HG03095 (cell line): ENCODE measurements around the gene MRPL36.

ENCODE experiments used
- ATAC-seq: cut with Tn5 transposase; IDR thresholded peaks from one replicate; pipeline ENCODE4 v1.9.1; 2021; ENCODE audit warnings: moderate library complexity; ENCODE audit not compliant: unreplicated experiment

MRPL36 gene

GRCh38 chr5:1782385-1783215 lies 17.0 kb downstream of the MRPL36 start:
- peak; percentile 5 for ATAC-seq

DNA sequence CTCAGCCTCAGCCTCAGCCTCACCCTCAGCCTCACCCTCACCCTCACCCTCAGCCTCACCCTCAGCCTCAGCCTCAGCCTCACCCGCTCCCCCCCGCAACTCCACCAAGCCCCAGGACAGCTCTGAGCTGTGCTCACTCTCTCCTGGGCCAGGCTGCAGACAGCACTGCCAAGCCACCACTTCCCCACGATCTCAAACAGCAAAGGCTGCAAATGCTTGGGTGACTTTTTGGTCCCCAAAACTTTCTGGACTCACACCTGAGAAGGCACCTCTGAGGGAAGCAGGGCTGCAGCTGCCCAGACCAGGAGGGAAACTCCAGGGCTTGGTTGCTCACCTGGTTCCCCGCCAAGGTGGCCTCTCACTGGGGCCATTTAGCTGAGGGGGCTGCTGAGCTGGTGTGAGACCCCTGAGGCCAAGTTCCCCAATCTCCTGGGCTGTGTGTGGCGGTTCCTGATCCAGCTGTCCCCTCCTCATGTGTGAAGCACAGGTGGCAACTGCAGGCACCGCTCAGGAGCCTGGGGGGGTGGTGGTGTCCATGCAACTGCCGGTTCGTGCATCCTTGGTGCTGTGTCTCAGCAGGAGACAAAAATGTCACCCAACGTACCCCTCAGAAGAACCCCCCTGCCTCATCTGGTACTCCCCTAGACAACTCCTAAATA lies 17.8 kb downstream of the MRPL36 start:
- no peak for ATAC-seq

DNA sequence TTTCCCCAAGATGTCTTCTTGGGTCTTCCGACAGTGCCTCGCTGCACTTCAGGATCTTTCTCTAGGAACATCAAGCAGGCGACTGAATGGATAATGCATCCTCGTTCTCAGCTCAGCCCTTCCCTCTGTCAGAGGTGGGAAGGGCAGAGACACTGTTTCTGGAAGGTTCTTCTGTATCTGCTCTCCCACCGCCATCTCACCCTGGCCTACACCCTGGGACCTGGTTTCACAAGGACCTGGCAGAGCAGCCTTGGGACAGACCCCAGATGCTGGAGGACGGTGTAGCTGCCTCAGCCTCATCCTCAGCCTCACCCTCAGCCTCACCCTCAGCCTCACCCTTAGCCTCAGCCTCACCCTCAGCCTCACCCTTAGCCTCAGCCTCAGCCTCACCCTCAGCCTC lies 18.5 kb downstream of the MRPL36 start:
- no peak for ATAC-seq

- no peak for ATAC-seq
Measured at GRCh38 chr5:1780614-1780930, 19.1 kb downstream of the MRPL36 start.

DNA sequence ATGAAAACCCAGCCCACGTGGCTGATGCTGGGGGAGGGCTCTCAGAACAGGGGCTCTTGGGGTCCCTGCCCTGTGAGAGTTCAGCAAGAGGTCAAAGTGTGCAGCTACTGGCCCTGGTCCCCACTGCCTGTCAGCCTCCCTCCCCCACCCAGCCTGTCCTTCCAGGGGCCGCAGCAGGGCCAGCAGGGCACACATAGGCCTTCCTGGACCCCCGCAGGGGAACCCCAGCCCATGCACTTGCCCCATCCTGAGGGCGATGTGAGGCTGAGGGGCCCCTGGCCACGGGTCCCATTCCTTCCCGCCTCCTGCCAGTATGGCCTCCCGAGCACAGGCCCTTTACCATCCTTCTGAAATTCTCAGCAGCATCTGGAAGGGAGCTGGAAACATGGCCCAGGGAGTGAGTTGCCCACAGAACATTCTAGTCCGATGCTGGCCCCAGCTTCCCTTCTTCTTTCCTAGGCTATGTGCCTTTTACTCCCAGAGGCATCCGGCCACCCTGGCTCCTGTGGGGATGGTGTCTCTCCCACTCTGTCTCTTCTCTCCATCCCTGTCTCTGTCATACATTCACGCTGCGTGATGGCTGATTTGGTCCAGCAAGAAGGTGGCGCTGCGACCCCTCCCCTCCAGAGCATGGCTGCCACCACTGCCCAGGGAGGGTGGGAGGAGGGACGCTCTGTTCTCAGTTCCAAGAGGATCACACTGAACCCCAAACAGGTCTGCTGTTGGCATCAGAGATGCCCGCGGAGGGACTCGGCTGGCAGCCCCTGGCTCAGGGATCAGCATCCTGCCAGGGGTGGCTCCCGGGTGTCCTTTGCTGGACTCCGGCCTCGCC lies 19.6 kb downstream of the MRPL36 start:
- no peak for ATAC-seq

DNA sequence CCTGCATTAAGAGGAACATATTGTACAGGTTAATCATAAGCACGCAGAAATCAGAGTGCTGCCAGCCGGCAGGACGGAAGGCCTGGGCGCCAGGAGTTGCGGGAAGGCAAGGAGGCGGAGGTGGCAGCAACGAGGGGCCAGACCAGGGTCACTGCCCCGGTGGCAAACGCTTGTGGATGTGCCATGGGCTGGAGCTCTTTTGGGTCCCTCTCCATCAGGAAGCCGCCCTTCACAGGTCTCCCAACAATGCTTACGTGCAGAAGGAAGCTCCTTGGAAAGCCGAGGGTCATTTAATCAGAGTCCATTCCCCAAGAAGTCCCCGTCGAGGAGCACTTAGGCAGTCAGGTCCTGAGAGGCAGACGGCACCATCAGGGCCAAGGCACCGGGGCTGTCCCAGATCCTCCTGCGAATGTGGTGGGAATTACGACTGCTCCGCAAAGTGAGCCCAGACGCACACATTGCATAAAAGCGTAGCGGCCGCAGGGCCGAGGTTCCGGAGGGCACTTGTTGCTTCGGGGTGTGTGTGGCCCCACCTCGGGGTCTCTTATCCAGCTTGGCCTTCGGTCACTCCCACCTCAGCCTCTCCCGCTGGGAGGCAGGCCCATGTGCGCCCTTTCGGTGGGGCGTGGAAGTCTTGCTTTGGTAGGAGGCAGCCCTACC lies 20.5 kb downstream of the MRPL36 start:
- ATAC-seq: no peak

DNA sequence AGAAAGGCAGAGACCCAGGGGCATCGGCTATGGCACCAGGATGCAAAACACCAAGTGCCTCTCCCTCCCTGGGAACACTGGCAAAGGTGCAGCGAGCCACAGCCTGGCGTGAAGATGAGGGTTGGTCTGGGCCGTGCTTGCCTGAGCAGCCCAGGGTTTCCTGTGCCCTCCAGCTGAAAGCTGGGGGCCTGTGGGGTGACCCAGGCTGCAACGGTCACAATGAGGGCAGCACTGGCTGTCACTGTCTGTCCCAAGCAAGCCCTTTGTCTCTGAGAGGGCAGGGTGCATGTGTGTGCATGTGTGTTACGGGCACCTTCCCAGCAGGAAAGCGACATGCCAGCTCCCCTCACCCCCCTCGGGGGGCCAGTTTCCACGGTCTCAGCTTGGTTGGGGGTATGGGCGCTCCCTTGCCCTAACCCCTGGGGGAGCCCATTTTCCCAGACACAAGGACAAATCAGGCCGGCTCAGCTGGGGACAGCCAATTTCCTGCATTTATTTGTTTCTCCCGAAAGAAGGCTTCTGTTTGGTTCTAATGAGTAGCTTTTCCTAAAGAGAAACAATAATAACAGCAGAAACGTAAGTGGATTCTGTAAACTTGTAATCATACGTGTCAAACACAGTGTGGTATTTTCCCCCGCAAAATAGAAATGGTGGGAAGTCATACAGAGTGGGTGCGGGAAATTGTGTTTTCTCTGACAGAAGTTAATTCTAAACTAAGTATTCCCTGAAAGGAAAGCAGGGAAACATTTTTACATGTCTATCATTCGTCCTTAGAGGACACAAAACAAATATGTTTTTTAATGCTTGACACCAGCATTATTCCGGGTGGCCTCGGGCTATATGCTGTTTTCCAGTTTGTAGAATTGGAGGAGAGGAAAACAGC lies 21.3 kb downstream of the MRPL36 start:
- no peak for ATAC-seq

DNA sequence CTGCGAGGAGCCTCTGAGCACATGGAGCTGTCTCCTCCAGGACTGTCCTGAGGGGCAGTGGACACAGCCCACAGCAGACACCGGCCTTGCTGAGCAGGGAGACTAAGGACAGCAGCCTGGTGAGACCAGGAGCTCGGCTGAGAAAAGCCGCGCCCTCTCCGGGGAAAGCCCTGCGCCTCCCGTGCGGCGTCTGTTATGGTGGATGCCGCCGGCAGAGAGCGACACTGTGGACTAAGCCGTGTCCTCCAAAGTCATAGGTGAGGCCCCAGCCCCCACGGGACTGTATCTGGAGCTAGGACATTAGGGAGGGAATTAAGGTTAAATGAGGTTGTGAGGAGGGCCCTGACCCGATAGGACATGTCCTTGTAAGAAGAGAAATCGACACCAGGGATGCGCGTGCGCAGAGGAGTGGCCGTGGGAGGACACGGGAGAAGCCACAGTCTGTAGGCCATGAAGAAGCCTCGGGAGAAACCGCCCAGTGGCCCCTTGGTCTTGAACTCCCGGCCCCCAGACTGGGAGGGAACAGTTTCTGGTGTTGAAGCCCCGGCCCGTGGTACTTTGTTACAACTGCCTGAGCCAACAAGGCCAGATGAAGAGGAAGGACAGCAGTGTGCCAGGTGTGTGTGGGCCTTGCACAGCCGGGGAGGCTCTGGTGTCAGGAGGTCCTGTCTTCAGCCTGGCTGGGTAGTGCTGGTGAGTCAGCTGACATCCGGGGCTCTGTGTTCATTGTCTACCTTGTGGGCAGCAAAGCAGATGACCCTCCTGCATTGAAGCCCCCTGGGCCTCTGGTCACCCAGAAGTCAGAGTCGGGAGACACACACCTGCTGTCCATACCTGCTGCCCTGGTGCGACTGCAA lies 22.1 kb downstream of the MRPL36 start:
- ATAC-seq: no peak

GRCh38 chr5:1776831-1777230 lies 22.8 kb downstream of the MRPL36 start:
- no peak for ATAC-seq

GRCh38 chr5:1772634-1773033 lies 27.0 kb downstream of the MRPL36 start:
- ATAC-seq: peak; percentile 52

DNA sequence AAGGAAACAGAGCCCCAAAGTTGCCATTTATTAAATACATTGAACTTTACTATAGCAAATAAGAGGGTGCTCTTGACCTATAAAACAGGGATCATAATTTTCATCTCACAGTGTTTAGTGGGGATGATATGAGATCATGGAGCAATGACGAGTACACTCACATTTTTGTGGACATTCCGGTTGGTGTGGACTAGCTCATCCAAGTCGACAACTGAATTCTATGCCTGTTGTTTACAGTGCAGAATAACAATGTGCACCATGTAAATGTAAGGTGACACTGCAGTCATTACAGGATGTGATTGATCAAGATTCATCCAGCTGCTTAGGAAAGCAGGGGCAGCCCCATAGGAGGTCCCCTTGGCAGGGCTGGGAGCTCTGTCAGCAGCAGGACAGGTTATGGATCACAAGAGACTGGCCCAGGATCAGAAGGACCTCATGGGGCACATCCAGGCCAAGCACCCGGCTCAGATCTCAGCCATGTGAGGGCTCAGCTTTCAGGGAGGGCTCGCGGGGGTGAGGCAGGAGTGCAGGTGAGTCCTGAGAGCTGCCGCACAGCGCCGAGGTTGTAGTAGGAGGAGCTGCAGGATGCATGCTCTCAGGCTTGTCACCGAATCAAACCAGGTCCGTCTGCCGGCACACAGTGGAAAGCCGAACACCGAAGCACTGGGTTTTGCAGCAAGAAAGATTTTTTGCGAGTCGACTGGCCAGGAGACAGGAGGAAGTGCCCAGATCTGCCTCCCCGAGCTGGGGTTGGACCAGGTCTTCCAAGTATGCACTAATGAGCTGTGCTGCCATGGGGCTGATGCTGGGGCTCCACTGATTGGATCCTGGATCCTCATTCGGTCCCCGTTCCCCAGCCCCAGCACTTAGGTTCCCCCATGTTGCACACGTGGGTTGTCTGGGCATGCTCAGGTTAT lies 28.2 kb downstream of the MRPL36 start:
- no peak for ATAC-seq

GRCh38 chr5:1770443-1770802 lies 29.2 kb downstream of the MRPL36 start:
- ATAC-seq: no peak

DNA sequence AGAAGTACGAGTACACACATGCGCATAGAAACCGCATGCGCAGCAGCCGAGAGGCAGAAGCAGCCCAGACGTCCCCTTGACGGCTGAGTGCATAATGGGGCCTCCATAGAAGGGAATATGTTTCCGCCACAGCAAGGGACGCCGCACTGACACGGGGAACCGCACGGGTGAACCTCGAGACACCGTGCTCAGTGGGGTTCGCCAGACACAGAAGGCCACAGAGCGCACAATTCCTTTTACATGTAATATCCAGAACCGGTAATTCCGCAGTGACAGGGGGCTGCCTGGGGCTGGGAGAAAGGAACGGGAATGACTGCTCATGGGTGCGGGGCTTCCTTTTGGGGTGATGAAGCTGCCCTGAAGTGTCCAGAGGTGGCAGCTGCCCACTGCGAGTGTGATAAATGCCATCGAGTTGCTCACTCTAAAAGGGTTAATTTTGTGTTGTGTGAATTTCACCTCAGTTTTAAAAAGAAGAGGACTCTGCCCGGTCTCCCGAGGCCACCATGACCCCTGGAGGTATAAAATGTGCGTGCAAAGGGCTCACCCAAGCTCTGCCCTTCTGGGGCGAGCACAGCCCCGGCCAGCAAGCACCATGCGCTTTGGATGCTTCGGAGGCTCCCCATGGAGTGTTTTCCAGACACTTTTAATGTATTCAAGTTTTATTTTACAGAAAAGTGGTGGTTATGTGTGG lies 29.7 kb downstream of the MRPL36 start:
- no peak for ATAC-seq

DNA sequence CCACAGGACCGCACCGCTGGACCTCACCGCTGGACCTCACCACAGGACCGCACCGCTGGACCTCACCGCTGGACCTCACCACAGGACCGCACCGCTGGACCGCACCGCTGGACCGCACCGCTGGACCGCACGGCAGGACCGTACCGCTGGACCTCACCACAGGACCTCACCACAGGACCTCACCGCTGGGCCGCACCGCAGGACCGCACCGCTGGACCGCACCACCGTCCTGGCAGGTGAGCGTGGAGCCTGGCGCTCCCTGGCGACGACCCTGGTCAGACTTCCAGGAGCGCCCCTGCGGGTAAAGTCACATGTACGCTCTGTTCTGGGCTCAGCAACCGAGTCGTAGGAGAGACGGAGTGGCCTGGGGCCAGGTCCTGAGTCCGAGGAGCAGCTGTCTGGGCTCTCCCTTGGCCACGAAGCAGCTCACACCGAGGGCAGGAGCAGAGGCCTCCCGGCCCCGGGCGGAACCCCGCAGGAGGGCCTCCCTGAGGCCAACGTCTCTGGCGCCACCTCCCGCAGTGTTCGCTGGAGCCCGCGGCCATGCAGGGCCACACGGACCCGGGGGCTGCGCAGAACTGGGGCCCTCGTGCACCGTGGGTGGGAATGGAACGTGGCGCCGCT lies 30.5 kb downstream of the MRPL36 start:
- no peak for ATAC-seq

DNA sequence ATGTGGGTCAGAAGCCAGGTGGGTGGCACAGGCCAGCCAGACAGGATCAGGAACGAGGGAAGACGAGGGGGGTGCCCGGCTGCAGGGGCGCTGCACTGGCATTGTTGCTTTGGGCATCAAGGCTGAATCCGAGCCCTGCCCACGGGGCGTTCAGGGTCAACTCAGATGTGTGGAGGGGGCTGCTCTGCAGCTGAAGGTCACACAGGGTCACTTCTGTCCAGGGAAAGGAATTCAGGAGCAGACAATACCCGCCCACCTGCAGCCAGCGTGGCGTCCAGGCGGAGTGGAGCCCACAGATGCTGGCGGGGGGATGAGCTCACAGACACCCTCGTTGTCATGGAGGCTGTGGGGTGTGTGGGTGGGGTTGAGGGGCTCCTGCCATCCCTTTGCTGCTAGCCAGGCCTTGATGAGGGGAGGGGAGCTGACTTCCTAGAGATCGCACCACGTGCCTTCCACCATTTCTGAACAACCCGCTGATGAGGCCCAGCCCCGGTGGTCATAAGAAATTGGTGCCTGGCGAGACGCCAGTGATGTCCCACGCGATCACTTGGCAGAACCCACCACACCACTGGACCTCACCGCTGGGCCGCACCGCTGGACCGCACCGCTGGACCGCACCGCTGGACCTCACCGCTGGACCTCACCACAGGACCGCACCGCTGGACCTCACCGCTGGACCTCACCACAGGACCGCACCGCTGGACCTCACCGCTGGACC lies 31.2 kb downstream of the MRPL36 start:
- ATAC-seq: no peak

GRCh38 chr5:1767524-1768282 lies 31.9 kb downstream of the MRPL36 start:
- no peak for ATAC-seq
